Measurements from ENCODE around the gene TMEM11. TPM values are rescaled to one million over a fixed set of nuclear protein-coding genes. Genes with fewer than 3 reads are reported as not detected.
"Not testable (repeated sequence)": the region's sequence is repeated elsewhere in the genome, so short reads cannot be mapped to it uniquely, and the experiment has no call there.

The TMEM11 gene
- total RNA-seq, 1 experiment from 2014 or later: 39.1 TPM

GRCh38 chr17:21231533-21231932, 17.6 kb upstream of the TMEM11 start:
- TF ChIP-seq CTCF (IDR thresholded peaks at IDR 0.05; ENCODE audit: insufficient read depth in 1 of 2, low read depth in 1 of 2, low read length in 1 of 2, severe bottlenecking in 1 of 2, unreplicated experiment in 1 of 2): no peak
- Mint-ChIP-seq H3K9me3 (ENCODE audit: unreplicated experiment) (no peaks in the 10 kb centered on the region), H3K27me3 (ENCODE audit: insufficient read depth, unreplicated experiment) (peaks cover 2% of the 10 kb centered on the region), H3K27ac (ENCODE audit: unreplicated experiment) (no peak overlapping the region), H3K4me3 (ENCODE audit: unreplicated experiment) (no peak overlapping the region), H3K4me1 (ENCODE audit: low read depth, unreplicated experiment) (peaks cover 6% of the 10 kb centered on the region), H3K36me3 (ENCODE audit: insufficient read depth, unreplicated experiment) (peaks cover 2% of the 10 kb centered on the region)
- Histone ChIP-seq H3K27me3 (replicated peaks; ENCODE audit: control insufficient read depth, insufficient read depth, low read length) (no peaks in the 10 kb centered on the region), H3K9me3 (no peaks in the 10 kb centered on the region), H3K4me3 (ENCODE audit: low read depth, low read length) (no peak overlapping the region), H3K4me1 (no peaks in the 10 kb centered on the region), H3K36me3 (ENCODE audit: control insufficient read depth, insufficient read depth, low read length) (no peaks in the 10 kb centered on the region)
- POLR2A ChIA-PET: no interaction called here
- CTCF ChIA-PET: no interaction called here
- intact Hi-C loops (cut with micrococcal nuclease; ENCODE audit: unreplicated experiment): no loop called here
- BruUV-seq (replicated peaks): no TSS peak
- DNase-seq: no peak

- H3K4me3 ChIP-seq (ENCODE audit: low read depth, low read length): no peak overlapping the region
- no peak for TF ChIP-seq CTCF (IDR thresholded peaks at IDR 0.05; ENCODE audit: insufficient read depth in 1 of 2, low read depth in 1 of 2, low read length in 1 of 2, severe bottlenecking in 1 of 2, unreplicated experiment in 1 of 2)
- H3K4me3 Mint-ChIP-seq (ENCODE audit: unreplicated experiment): no peak overlapping the region
- H3K27me3 Mint-ChIP-seq (ENCODE audit: insufficient read depth, unreplicated experiment): no peaks in the 10 kb centered on the region
- H3K9me3 Mint-ChIP-seq (ENCODE audit: unreplicated experiment): no peaks in the 10 kb centered on the region
- H3K4me1 Mint-ChIP-seq (ENCODE audit: low read depth, unreplicated experiment): peaks cover 6% of the 10 kb centered on the region
- H3K27me3 ChIP-seq (replicated peaks; ENCODE audit: control insufficient read depth, insufficient read depth, low read length): no peaks in the 10 kb centered on the region
- POLR2A ChIA-PET: no interaction called here
- CTCF ChIA-PET: interaction anchor here (0.7 kb wide), 1 partner anchor 31 kb away, joined by 5 read pairs; no protein-coding TSS in a partner anchor
- no peaks in the 10 kb centered on the region for H3K36me3 ChIP-seq (ENCODE audit: control insufficient read depth, insufficient read depth, low read length)
- BruUV-seq (replicated peaks): no TSS peak
- DNase-seq: no peak
- H3K4me1 ChIP-seq: no peaks in the 10 kb centered on the region
- no peaks in the 10 kb centered on the region for H3K9me3 ChIP-seq
- H3K27ac Mint-ChIP-seq (ENCODE audit: unreplicated experiment): no peak overlapping the region
- peaks cover 12% of the 10 kb centered on the region for H3K36me3 Mint-ChIP-seq (ENCODE audit: insufficient read depth, unreplicated experiment)
- intact Hi-C loops (cut with micrococcal nuclease; ENCODE audit: unreplicated experiment): loop anchor here (5.0 kb wide), 1 partner anchor 112 kb away; no protein-coding TSS in a partner anchor
Observed at GRCh38 chr17:21228845-21229244, 14.9 kb upstream of the TMEM11 start.

- no peaks in the 10 kb centered on the region for H3K4me1 ChIP-seq
- DNase-seq: peak; percentile 52 to 71
- H3K36me3 ChIP-seq (ENCODE audit: control insufficient read depth, insufficient read depth, low read length): no peaks in the 10 kb centered on the region
- Mint-ChIP-seq H3K27ac (ENCODE audit: unreplicated experiment) (no peak overlapping the region), H3K9me3 (ENCODE audit: unreplicated experiment) (no peaks in the 10 kb centered on the region), H3K4me3 (ENCODE audit: unreplicated experiment) (no peak overlapping the region), H3K4me1 (ENCODE audit: low read depth, unreplicated experiment) (peaks cover 6% of the 10 kb centered on the region), H3K27me3 (ENCODE audit: insufficient read depth, unreplicated experiment) (no peaks in the 10 kb centered on the region), H3K36me3 (ENCODE audit: insufficient read depth, unreplicated experiment) (peaks cover 13% of the 10 kb centered on the region)
- no peak overlapping the region for H3K4me3 ChIP-seq (ENCODE audit: low read depth, low read length)
- no TSS peak for BruUV-seq (replicated peaks)
- POLR2A ChIA-PET: no interaction called here
- CTCF ChIA-PET: no interaction called here
- TF ChIP-seq CTCF (IDR thresholded peaks at IDR 0.05; ENCODE audit: insufficient read depth in 1 of 2, low read depth in 1 of 2, low read length in 1 of 2, severe bottlenecking in 1 of 2, unreplicated experiment in 1 of 2): no peak
- intact Hi-C loops (cut with micrococcal nuclease; ENCODE audit: unreplicated experiment): loop anchor here (5.0 kb wide), 1 partner anchor 111 kb away; no protein-coding TSS in a partner anchor
- no peaks in the 10 kb centered on the region for H3K9me3 ChIP-seq
- no peaks in the 10 kb centered on the region for H3K27me3 ChIP-seq (replicated peaks; ENCODE audit: control insufficient read depth, insufficient read depth, low read length)
Observed at GRCh38 chr17:21228111-21228510, 14.2 kb upstream of the TMEM11 start.

GRCh38 chr17:21227277-21227676, 13.3 kb upstream of the TMEM11 start:
- H3K9me3 Mint-ChIP-seq (ENCODE audit: unreplicated experiment); H3K27me3 ChIP-seq (replicated peaks; ENCODE audit: control insufficient read depth, insufficient read depth, low read length); H3K27me3 Mint-ChIP-seq (ENCODE audit: insufficient read depth, unreplicated experiment); H3K27ac Mint-ChIP-seq (ENCODE audit: unreplicated experiment); BruUV-seq (replicated peaks); H3K4me3 Mint-ChIP-seq (ENCODE audit: unreplicated experiment); H3K4me1 ChIP-seq; H3K36me3 ChIP-seq (ENCODE audit: control insufficient read depth, insufficient read depth, low read length); H3K4me1 Mint-ChIP-seq (ENCODE audit: low read depth, unreplicated experiment); DNase-seq; H3K4me3 ChIP-seq (ENCODE audit: low read depth, low read length); H3K9me3 ChIP-seq; CTCF ChIA-PET; POLR2A ChIA-PET: not testable (repeated sequence)
- H3K36me3 Mint-ChIP-seq (ENCODE audit: insufficient read depth, unreplicated experiment): peaks cover 14% of the 10 kb centered on the region
- intact Hi-C loops (cut with micrococcal nuclease; ENCODE audit: unreplicated experiment): loop anchor here (5.0 kb wide), 1 partner anchor 110 kb away; no protein-coding TSS in a partner anchor
